ENCODE data around the gene TMEM161A.
"Not testable (repeated sequence)": the region's sequence is repeated elsewhere in the genome, so short reads cannot be mapped to it uniquely, and the experiment has no call there.

Gene TMEM161A

DNA sequence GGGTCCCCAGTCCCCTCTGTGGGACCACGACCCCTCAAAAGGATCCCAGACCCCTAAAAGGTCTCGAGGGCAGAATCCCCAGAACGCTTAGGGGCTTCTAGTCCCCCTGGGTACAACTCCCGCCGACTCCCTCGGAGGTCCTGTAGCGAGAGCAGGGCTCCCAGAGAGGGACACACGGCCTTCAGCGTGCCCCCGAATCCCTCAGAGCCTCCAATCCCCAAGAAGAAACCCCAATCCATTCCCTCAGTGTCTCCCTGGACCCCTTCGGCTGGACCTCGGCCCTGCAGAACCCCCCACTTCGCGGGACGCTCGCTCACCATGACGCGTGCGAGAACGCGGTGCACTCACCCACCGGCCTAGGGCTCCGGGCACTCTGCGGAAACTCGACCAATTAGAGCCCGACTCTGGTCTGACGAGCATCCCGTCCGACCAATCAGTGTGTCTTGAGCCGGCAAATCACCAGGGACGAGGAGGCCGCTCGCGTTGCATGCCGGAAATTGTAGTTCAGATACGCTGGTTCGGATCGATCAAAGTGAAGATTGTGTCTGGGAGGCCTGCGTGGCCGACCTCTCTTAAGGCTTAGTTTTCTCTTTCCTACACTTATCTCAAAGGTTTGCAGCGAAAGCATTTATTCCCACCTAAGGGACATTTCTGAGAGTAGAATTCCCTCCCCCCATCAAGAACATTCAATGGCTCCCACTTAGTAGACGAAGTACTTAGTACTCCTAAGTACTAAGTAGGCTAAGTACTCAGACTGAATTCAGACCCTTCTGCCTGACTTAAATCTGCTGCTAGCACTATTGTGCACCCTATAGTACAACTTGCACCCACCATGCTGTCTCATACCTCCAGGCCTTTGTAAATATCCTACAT is at the start of gene TMEM161A:
Gene TMEM161A, minus strand, starts transcription at position 370 of the 873 bp plus-strand sequence. Its CDS starts 50 bp downstream, at position 320.
- peak; percentile 93 to 95 for DNase-seq (ENCODE audit: low read depth in 2 of 2)

DNA sequence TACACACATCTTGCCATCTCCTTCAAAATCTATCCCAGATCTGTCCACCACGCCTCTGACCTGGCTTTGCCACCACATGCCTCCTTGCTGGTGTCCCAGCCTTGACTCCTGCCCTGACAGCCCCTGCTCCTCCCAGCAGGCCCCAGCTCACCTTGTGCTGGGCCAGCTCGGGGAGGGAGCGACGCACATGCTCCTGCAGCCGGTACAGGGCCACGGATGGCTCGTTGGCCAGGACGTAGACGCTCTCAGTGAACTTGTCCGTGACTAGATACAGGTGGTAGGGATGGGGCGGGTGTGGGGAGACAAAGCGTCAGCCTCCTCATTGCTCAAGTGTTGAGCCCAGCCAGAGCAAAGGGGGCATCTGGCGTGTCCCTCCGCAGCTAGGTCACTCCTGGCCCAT is 48.5 kb upstream of the TMEM161A start:
- no peak for DNase-seq (ENCODE audit: low read depth in 2 of 2)

DNA sequence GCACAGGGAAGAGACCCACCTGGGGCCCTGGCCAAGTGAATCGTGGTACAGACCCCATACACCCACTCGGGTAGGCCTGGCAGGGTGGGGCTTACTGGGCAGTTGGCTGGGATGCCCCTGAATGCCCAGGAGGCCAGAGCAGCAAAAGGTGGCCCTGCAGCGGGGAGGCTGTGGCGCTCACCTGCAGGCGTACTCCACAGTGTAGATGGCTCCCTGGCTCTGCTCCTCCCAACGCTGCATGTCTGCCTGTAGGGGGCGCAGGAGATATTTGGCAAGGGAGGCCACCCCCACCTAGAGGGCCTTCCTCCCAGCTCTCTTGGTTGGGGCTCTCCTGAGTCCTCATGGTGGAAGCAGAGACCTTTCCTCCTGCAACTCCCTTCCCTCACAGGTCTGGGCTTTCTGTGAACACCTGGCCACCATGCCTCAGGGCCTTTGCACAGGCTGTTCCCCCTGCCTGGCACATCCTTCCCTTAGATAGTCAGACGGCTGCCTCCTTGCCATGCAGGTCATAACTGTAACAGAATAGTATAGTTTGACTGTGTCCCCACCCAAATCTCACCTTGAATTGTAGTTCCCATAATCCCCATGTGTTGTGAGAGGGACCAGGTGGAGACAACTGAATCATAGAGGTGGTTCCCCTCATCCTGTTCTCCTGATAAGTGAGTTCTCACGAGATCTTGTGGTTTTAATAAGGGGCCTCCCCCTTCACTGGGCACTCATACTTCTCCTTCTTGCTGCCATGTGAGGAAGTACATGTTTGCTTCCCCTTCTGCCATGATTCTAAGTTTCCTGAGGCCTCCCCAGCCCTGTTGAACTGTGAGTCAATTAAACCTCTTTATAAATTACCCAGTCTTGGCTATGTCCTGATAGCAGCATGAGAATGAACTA is 47.8 kb upstream of the TMEM161A start:
- DNase-seq (ENCODE audit: low read depth in 2 of 2) = peak; percentile 37 to 45

DNA sequence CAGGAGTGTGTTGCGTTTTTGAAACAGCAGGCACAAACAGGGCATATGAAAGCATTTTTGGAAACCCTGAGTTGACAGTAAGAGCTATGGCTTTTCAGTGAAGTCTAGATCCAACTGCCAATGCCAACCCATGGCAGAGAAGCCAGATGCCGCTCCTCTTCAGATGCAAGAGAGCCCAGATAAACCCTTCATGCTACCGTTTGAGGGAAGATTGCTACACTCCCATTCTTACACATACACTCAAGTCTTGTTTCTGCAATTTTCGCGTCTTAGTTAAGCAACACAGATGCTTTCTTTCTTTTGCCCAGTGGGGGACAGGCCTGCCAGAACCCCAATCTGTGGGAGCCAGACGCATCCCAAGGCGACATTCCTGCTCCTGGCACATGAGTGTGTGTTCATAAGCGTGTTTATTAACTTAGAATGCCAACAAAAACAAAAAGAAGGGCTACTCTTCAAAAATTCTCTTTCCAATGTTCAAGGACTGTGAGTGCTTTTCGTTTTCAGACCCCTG is 43.3 kb upstream of the TMEM161A start:
- DNase-seq (ENCODE audit: low read depth in 2 of 2) = no peak

DNA sequence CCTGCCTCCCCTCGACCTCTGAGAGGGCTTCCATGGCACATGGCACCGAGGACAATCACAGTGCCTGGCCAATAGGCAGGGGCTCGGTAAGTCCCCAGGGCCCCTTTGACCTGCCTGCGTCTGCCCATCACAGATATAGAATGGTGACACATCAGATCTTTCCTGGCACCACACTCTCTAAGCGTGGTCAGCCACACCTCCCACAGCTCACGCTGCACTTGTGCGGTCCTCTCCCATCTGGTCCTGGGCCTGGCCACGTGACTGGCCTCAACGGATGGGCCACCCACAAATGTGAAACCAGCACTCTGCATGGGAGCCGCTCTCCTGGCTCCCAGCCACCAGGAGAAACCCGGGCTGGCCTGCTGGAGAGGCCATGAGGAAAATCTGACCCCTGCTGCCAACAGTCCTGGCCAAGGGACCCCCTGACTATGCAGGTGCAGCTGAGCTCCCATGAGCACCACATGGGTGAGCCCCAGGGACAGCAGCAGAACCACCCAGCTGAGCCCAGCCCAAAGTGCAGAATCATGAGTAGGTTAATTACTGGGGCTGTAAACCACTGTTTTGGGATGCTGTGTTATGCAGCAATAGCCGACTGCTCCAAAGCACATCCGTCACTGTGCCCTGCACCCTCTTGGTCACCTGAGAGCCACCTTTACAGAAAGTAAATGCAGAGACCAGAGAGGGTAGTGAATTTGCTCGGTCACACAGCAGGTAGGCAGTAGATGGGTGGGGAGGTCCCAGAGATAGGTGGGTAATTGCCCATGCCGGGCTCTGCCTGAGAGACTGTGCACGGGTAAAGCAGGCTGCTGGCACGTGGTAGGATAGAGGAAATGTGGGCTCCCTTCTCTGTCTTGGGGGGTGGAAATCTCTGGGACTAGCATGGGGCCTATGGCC is 41.5 kb upstream of the TMEM161A start:
- DNase-seq (ENCODE audit: low read depth in 2 of 2) = no peak

DNA sequence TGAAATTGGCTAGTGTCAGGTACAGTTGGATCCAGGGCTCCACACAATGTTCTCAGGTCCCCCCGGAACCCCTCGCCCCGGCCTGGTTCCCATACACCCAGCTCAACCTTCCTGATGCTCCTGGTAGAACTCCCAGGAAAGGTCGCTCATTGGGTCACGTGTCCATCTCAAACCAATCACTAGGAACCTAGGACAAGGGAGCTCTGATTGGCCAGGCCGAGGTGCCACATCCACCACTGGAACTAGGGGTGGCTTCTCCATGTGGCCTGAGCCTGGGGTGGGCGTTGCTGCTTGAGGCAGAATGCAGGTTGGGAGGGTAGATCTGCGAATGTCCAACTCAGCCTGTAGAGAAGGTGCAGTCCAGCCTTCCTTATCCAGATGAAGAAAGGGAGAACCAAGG is 38.7 kb upstream of the TMEM161A start:
- no peak for DNase-seq (ENCODE audit: low read depth in 2 of 2)

DNA sequence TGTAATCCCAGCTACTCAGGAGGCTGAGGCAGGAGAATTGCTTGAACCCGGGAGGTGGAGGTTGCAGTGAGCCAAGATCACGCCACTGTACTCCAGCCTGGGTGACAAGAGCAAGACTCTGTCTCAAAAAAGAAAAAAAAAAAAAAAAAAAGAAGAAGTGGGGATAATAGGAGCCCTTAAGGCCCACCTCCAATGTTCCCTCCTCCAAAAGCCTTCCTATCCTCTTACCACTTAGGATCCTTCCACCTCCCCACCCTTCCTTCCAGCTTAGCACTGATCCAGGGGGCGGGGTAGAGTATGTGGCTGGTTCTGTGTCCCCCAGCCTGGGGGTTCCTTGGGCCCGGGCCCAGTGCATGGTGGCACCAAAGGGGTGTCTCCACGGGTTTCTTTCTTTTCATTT is 35.0 kb upstream of the TMEM161A start:
- not testable (repeated sequence) for DNase-seq (ENCODE audit: low read depth in 2 of 2)

DNA sequence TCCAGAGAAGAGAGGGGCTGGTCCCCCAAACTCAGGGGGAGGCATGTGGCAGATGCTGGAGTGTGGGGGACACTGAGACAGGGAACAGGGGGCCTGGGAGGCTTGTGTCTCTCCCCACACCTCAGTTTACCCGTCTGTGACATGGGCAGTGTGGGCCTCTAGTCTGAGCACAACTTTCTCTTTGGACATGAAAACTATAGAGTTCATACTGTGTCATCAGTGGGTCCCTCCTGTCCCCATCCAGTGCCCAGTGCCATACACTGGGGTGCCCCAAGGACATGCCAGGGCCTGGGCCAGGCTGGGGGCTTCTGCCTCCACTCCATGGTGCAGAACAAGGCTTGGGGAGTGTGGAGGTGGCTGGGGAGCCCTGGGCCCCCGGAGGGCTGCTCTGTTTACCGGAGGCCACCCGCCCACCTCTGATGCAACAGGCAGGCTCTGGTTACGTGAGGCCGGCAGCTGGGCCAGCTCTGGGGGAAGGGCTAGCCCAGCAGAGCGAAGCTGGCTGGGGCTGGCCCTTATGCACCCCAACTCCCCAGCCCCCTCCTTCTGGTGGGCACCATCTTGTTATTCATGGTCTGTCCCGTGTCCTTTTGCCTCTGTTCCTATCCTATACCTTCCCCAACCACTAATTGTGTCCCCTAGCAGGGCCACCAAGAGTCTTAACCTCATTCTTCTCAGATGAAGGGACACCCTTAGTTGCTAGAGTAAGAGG is 33.7 kb upstream of the TMEM161A start:
- DNase-seq (ENCODE audit: low read depth in 2 of 2) = no peak

DNA sequence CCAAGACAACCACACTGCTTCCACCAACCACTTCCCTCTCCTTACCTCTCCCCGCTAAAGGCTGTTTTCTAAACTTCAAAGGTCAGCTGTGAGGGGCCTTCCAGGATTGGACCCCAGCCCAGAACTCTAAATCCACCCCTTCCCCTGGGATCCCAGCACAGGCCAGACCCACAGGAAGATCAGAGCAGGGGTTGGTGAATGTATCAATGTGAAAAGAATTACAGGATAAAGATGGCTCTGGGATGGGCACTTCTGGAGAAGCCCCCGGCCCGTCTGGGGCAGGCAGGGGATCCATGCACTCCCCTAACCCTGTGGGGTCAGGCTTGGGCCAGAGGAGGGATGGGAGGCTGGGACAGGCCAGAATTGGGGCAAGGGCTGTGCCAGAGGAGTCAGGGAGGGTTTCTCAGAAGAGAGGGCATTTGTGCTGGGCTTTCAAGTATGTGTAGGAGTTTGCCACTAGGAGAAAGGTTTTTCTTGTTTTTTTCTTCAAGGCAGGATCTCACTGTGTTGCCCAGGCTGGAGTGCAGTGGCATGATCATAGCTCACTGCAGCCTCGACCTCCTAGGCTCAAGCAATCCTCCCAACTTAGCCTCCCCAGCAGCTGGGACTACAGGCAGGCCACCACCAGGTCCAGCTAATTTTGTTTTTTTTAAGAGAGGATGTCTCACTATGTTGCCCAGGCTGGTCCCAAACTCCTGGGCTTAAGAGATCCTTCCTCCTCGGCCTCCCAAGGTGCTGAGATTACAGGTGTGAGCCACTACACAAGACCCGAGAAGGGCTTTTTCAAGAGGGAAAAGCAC is 32.8 kb upstream of the TMEM161A start:
- no peak for DNase-seq (ENCODE audit: low read depth in 2 of 2)

DNA sequence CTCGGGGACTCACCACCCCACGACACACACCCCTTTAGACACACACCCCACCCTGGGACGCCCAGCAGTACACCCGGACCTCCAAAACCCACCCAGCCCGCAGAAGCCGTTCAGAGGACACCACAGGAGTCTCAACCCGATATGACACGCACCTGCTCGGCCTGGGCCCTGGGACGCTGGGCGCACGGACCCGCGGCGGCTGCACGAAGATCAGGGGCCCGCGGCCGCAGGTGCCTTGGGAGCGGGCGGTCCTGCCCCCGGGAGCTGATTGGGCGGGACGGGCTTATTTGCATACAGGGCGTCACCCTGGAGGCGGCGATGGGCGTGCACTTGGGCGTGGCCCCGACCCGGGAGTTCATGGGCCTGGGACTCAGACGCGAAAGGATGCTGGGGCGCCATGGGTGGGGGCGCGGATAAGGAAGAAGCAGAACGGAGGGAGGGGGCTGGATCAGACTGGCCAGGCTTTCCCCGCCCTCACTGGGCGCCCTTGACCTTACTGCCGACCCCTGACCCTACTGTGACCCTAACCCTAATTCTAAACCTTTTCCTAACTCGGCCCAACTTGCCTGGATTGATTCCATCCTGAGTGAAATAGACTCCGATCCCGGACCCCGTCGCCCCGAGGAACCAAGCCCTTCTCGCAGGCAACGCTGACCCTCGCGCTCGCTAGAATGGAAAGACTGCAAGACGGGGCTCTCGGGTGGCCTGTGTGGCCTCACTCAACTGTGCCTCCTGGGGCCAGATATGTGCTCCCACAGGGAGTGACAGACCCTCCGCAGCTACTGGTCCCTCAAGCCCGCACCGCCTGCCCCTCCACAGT is 32.0 kb upstream of the TMEM161A start, which contains the start of gene MEF2B:
Gene MEF2B, minus strand, starts transcription at position 211 of the 820 bp plus-strand sequence. CDS start 19,528 bp downstream, outside the sequence.
- peak; percentile 61 to 82 for DNase-seq (ENCODE audit: low read depth in 2 of 2)

DNA sequence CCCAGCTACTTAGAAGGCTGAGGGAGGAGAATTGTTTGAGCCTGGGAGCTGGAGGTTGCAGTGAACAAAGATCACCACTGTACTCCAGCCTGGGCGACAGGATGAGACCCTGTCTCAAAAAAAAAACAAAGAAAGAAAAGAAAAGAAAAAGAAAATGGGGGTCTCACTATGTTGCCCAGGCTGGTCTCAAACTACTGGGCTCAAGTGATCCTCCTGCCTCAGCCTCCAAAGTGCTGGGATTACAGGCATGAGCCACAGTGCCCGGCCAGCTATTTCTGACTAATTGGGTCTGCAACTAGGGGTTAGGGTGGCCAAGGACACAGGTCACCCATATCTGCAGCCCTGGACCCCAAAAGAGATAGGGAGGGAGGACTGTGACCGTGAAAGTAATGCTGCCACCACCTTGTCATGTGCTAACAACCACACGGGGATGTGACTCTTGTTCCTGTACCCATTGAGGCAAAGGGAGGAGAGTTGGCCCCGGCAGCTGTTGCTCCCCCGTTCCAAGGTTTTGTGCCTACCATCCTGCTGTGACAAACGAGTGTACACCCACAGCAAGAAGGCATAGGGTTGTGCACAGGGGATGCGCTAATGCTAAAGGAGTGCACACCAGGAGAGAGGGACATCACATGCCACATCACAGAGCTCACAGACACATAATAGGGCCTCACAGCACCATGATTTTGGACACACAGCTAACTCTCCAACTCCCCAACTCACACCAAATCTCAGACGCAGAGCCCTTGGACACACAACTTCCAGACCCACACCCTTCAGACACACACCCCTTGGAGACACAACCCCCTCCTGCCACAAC is 31.2 kb upstream of the TMEM161A start:
- no peak for DNase-seq (ENCODE audit: low read depth in 2 of 2)

DNA sequence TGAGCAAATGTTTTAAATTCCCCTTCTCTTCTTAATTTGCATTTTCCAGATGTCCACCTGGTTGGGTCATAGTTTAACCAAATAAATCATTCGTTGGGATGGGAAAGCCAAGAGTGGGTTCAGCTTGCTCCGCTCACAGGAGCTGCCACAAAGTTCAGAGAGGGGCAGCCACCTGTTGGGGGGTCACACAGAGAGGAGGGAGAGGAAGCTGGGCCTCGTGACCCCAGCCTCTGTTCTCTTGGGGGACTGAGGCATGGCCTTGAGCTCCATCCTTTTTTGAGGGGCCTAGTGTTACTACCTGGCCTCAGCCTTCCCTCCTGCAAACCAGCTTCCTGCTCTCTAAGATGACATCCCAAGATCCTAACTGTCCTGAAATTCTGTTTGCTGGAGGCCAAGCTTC is 29.3 kb upstream of the TMEM161A start:
- DNase-seq (ENCODE audit: low read depth in 2 of 2) = no peak

DNA sequence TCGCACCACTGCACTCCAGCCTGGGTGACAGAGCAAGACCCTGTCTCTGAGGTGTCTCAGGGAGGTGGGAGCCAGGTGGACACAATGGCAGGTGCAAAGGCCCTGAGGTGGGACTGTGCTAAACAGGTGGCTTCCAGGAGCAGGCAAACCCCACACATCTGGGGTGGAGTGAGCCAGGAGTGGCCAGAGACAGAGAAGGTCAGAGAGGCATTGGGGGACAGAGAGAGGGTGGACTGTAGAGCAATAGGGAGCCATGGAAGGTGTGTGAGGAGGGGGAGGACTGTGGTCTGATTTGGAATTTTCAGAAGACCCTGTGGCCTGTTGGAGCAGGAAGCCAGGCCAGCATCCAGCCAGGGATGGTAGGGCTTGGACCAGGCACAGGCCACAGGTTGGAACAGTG is 27.1 kb upstream of the TMEM161A start:
- no peak for DNase-seq (ENCODE audit: low read depth in 2 of 2)

DNA sequence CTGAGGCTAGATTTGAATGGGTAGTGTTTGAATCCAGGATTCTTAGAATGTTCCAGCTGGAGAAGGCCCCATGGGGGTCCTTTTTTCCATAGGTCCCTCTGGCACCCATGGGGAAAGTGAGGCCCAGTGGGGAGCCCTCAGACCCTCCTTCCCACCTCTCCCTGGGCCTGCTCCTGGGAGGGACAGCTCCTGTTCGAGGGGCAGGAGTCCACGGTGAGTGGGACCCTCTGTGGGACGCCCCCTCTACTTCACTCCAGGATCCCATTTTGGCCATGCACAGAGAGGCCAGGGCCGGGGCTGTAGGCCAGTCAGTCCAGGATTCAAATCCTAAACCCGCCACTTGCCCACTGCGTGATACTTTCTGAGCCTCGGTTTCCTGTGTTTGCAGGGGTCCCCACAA is 24.2 kb upstream of the TMEM161A start:
- DNase-seq (ENCODE audit: low read depth in 2 of 2) = no peak

DNA sequence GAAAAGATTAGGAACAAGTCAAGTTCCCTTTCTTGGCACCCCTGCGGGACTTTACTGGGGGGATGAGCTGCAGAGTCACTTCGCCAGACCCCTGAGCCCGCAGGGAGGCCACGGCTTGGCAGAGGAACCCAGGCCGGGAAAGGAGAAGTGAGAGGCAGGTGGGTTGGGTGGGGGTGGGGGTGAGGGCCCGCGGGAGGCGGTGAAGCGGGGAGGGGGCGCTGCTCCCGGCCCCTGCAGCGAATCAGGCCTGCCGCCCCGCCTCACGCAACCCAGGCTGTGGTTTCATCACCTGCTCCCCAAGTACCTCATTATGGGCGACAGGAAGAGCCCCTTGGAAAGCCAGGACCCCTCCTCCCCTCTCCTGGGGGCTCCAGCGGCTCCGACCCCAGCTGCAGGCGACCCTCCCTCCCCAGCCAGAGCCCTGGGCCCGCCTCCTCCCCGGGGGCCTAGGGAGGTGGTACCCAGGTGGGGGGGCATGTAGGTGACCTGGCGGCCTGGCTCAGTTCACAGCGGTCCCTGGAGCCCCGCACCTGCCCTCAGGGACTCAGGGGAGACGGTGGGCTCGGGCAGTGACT is 22.3 kb upstream of the TMEM161A start:
- no peak for DNase-seq (ENCODE audit: low read depth in 2 of 2)

DNA sequence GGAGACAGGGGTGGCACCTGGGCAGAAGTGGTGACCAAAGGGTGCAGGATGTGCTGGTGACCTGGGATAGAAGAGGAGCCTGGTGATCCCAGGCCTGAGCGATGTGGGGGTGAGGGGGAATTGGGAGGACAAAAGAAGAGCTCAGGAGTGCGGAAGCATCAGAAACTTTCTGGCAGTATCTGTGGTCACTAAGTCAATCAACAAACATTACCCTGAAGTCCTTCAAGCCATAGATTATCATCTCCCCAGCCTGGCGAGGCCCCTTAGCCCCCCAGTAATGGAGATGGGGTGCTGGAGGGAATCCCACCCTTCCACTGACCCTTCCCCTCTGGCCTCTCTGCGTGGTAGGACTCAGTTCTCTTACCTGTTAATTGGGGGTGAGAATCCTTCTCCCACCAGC is 21.3 kb upstream of the TMEM161A start:
- DNase-seq (ENCODE audit: low read depth in 2 of 2) = no peak

DNA sequence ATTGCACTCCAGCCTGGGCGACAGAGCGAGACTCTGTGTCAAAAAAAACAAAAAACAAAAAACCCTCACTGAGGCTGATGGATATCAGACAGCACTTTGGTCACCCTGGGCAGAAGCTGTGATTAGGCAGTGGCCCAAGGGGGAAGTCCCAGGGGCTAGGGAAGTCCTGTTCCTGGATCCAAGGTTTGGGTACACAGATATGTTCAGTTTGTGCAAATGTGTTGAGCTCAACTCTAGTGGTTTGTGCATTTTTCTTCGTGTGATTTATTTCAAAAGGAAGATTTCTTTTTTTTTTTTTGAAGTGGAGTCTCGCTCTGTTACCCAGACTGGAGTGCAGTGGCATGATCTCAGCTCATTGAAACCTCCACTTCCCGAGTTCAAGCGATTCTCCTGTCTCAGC is 19.5 kb upstream of the TMEM161A start:
- no peak for DNase-seq (ENCODE audit: low read depth in 2 of 2)

Data from stimulated activated CD4-positive, alpha-beta T cell treated with anti-CD3 and anti-CD28 coated beads, Interleukin-12 subunit alpha, Interleukin-12 subunit beta, amount 100 ng/mL, for 24 hours (primary cell).